ENCODE measurements around the gene PRADC1. TPM values are rescaled to one million over a fixed set of nuclear protein-coding genes. Genes with fewer than 3 reads are reported as not detected.

The PRADC1 gene
- total and polyA plus RNA-seq, 4 donors: 12.1 to 41.4 (median 30.6) TPM

GRCh38 chr2:73187549-73187948 is 45.5 kb downstream of the PRADC1 start:
- no peak for TF ChIP-seq CTCF (IDR thresholded peaks at IDR 0.05; ENCODE audit: low read depth, low read length, missing input control)
- TF ChIP-seq JUND (IDR thresholded peaks at IDR 0.05): no peak
- TF ChIP-seq SP1 (IDR thresholded peaks at IDR 0.05): no peak
- no peak for TF ChIP-seq ATF3 (IDR thresholded peaks at IDR 0.05)
- no peak for TF ChIP-seq RXRA (IDR thresholded peaks at IDR 0.05)
- TF ChIP-seq FOXA1 (IDR thresholded peaks at IDR 0.05): no peak
- no peak for TF ChIP-seq TAF1 (conservative IDR thresholded peaks at IDR 0.05)
- TF ChIP-seq RAD21 (IDR thresholded peaks at IDR 0.05): no peak
- TF ChIP-seq MAX (IDR thresholded peaks at IDR 0.05): no peak
- no peak for TF ChIP-seq FOXA2 (IDR thresholded peaks at IDR 0.05)
- TF ChIP-seq EGR1 (IDR thresholded peaks at IDR 0.05; ENCODE audit: low read depth in 2 of 2): no peak
- TF ChIP-seq NR2F2 (IDR thresholded peaks at IDR 0.05): no peak
- H3K4me3 ChIP-seq (ENCODE audit: low read depth in 1 of 3, low read length in 3 of 3): no peak overlapping the region
- H3K4me1 ChIP-seq (ENCODE audit: control insufficient read depth in 4 of 4, insufficient read depth in 4 of 4, low read length in 3 of 4): no peaks in the 10 kb centered on the region
- no peak overlapping the region for H3K27ac ChIP-seq (ENCODE audit: low read depth in 1 of 2, low read length in 2 of 2)
- 45% methylated on average over 2 of the region's 2 CpGs for WGBS
- peaks cover 0 to 3% (median 0%) of the 10 kb centered on the region in 4 donors for H3K27me3 ChIP-seq (ENCODE audit: control insufficient read depth in 4 of 4, insufficient read depth in 4 of 4, low read length in 3 of 4)
- no peak overlapping the region for H3K9ac ChIP-seq (ENCODE audit: low read depth in 1 of 2, low read length in 2 of 2)
- no peaks in the 10 kb centered on the region for H3K9me3 ChIP-seq (ENCODE audit: control insufficient read depth in 4 of 4, low read length in 3 of 4)
- H3K36me3 ChIP-seq (ENCODE audit: control insufficient read depth in 4 of 4, insufficient read depth in 3 of 4, low read depth in 1 of 4, low read length in 3 of 4): no peaks in the 10 kb centered on the region
- no peak for DNase-seq (ENCODE audit: low spot score)

- Histone ChIP-seq H3K27me3 (ENCODE audit: control insufficient read depth in 4 of 4, insufficient read depth in 4 of 4, low read length in 3 of 4) (peaks cover 0 to 3% (median 0%) of the 10 kb centered on the region in 4 donors), H3K4me1 (ENCODE audit: control insufficient read depth in 4 of 4, insufficient read depth in 4 of 4, low read length in 3 of 4) (no peaks in the 10 kb centered on the region), H3K36me3 (ENCODE audit: control insufficient read depth in 4 of 4, insufficient read depth in 3 of 4, low read depth in 1 of 4, low read length in 3 of 4) (no peaks in the 10 kb centered on the region), H3K9me3 (ENCODE audit: control insufficient read depth in 4 of 4, low read length in 3 of 4) (no peaks in the 10 kb centered on the region), H3K4me3 (ENCODE audit: low read depth in 1 of 3, low read length in 3 of 3) (no peak overlapping the region), H3K9ac (ENCODE audit: low read depth in 1 of 2, low read length in 2 of 2) (no peak overlapping the region), H3K27ac (ENCODE audit: low read depth in 1 of 2, low read length in 2 of 2) (no peak overlapping the region)
- TF ChIP-seq RAD21 (IDR thresholded peaks at IDR 0.05) (no peak), HNF4G (IDR thresholded peaks at IDR 0.05) (no peak), TAF1 (conservative IDR thresholded peaks at IDR 0.05) (no peak), ZBTB33 (IDR thresholded peaks at IDR 0.05) (no peak), REST (IDR thresholded peaks at IDR 0.05) (no peak), SP1 (IDR thresholded peaks at IDR 0.05) (no peak), EGR1 (IDR thresholded peaks at IDR 0.05; ENCODE audit: low read depth in 2 of 2) (no peak)
- DNase-seq (ENCODE audit: low spot score): no peak
- WGBS: 90% methylated on average over 2 of the region's 2 CpGs
These were observed 47.1 kb downstream of the PRADC1 start for GRCh38 chr2:73185965-73186364.

Other genes starting within 250 kb of the PRADC1 start
- 10 to 100 TPM; 23.3 to 58.2 TPM for gene SFXN5, start 161.5 kb downstream of the PRADC1 start, total RNA-seq
- gene SFXN5, start 161.5 kb downstream of the PRADC1 start, polyA plus RNA-seq: 10 to 100 TPM; 23.9 to 35.1 TPM
- gene RAB11FIP5, start 120.3 kb downstream of the PRADC1 start, total RNA-seq: 1 to 10 TPM; 2.8 to 8.1 TPM
- gene RAB11FIP5, start 120.3 kb downstream of the PRADC1 start, polyA plus RNA-seq: 1 to 10 TPM; 4.1 to 6.8 TPM
- gene NOTO, start 30.7 kb downstream of the PRADC1 start, total RNA-seq: not detected
- gene NOTO, start 30.7 kb downstream of the PRADC1 start, polyA plus RNA-seq: not detected
- gene SMYD5, start 19.0 kb downstream of the PRADC1 start, total RNA-seq: 1 to 10 TPM; 5.3 to 6.3 TPM
- 1 to 10 TPM; 3.9 to 8.8 TPM for gene SMYD5, start 19.0 kb downstream of the PRADC1 start, polyA plus RNA-seq
- 100 to 1,000 TPM; 106 to 115 TPM for gene CCT7, start 1.1 kb upstream of the PRADC1 start, total RNA-seq
- gene CCT7, start 1.1 kb upstream of the PRADC1 start, polyA plus RNA-seq: 10 to 100 TPM; 83.7 to 96.2 TPM
- gene FBXO41, start 51.2 kb upstream of the PRADC1 start, total RNA-seq: under 1 TPM; 0.50 to 0.51 TPM
- gene FBXO41, start 51.2 kb upstream of the PRADC1 start, polyA plus RNA-seq: under 1 TPM; 0.06 to 0.25 TPM
- gene EGR4, start 60.3 kb upstream of the PRADC1 start, total RNA-seq: not detected
- under 1 TPM in 1 of 2 donors, not detected in 1; 0.02 TPM for gene EGR4, start 60.3 kb upstream of the PRADC1 start, polyA plus RNA-seq
- 10 to 100 TPM; 11.9 to 18.3 TPM for gene ALMS1, start 152.6 kb upstream of the PRADC1 start, total RNA-seq
- gene ALMS1, start 152.6 kb upstream of the PRADC1 start, polyA plus RNA-seq: 1 to 10 TPM; 2.1 to 2.2 TPM

Data from liver (tissue), 9 donors.